Calu3 (cell line): ENCODE measurements around the gene DNAH6. TPM values are rescaled to one million over a fixed set of nuclear protein-coding genes. Genes with fewer than 3 reads are reported as not detected.

Experiments used
- BruUV-seq: library from RNA; stranded (reverse); fragments of 400-500 nt; replicated peaks from 2 replicates; lab custom pipeline; 2021; lab: Mats Ljungman, UMichigan
- CTCF ChIA-PET: fragments of 300-600 bp; sonication (Branson Sonifier 250); formaldehyde crosslinking; loops from one replicate; lab custom pipeline; 2022; ENCODE audit warnings: antibody characterized with exemption; lab: Charles Lee
- DNase-seq: peaks from one replicate; pipeline ENCODE4 v3.0.0; 2022
- H3K27ac Mint-ChIP-seq: one replicate; pipeline ENCODE4 v1.8.0; 2022; ENCODE audit warnings: mixed read lengths; ENCODE audit not compliant: unreplicated experiment
- H3K27me3 Mint-ChIP-seq: one replicate; pipeline ENCODE4 v1.8.0; 2022; ENCODE audit warnings: mixed read lengths; ENCODE audit not compliant: unreplicated experiment
- H3K36me3 Mint-ChIP-seq: one replicate; pipeline ENCODE4 v1.8.0; 2022; ENCODE audit warnings: mild to moderate bottlenecking, moderate library complexity, mixed read lengths; ENCODE audit not compliant: insufficient read depth, unreplicated experiment
- H3K4me1 Mint-ChIP-seq: one replicate; pipeline ENCODE4 v1.8.0; 2022; ENCODE audit warnings: mild to moderate bottlenecking, low read depth, mixed read lengths; ENCODE audit not compliant: unreplicated experiment
- H3K4me3 Mint-ChIP-seq: one replicate; pipeline ENCODE4 v1.8.0; 2022; ENCODE audit warnings: mild to moderate bottlenecking, low read depth, moderate library complexity, mixed read lengths; ENCODE audit not compliant: unreplicated experiment
- H3K9me3 Mint-ChIP-seq: one replicate; pipeline ENCODE4 v1.8.0; 2022; ENCODE audit warnings: low read depth, mixed read lengths; ENCODE audit not compliant: unreplicated experiment
- intact Hi-C: fragments of 100-400 bp; cut with micrococcal nuclease; formaldehyde crosslinking; loops from one replicate; pipeline ENCODE4 v1.10.0; 2022; ENCODE audit not compliant: unreplicated experiment
- total RNA-seq: library from RNA; stranded (reverse); gene quantifications from 2 replicates; pipeline ENCODE4 v1.2.3, GENCODE V29; 2022
- TF ChIP-seq, protein P1 (sequence below): fragments of 200-600 bp; IDR thresholded peaks from one replicate; pipeline ENCODE4 v1.8.0; 2022; ENCODE audit warnings: antibody characterized with exemption; ENCODE audit not compliant: unreplicated experiment

The DNAH6 gene
- total RNA-seq, 1 experiment from 2014 or later, result 1.3 TPM

DNA sequence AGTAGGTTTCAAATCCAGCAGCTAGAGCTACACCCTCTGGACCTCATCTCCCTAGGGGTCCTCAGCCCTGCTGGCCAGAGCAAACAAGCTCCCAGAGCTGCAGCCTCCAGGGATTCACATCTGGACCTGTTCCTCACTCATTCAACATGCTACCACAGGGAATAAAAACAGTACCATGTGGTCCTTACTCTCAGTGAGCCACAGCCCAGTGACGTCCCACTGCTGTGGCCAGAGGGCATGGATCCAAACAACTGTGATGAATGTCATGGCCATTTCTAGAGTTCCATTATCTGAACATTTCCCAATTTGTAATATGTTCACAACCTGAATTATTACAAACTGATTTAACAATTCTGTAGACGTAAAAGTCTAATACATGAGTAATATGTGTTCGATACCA, 186.6 kb downstream of the DNAH6 start:
- BruUV-seq, result no TSS peak
- no peak overlapping the region for H3K4me3 Mint-ChIP-seq

DNA sequence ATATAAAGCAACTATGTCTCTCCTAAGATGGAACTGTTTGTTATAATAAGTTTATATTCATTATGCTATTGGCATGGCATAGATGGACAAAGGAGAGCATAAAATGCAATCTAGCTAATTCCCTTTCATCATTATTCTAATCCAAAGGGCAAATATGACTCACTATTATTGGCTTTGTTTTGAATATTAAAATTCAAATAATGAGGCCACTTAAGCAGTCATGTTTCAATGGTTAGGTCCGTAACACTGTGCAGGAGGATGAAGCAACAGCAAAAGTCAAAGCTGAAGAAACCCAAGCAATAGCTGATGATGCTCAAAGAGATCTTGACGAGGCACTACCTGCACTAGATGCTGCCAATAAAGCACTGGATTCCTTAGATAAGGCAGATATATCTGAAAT, 187.5 kb downstream of the DNAH6 start:
- no peak for DNase-seq
- TF ChIP-seq, protein P1, sequence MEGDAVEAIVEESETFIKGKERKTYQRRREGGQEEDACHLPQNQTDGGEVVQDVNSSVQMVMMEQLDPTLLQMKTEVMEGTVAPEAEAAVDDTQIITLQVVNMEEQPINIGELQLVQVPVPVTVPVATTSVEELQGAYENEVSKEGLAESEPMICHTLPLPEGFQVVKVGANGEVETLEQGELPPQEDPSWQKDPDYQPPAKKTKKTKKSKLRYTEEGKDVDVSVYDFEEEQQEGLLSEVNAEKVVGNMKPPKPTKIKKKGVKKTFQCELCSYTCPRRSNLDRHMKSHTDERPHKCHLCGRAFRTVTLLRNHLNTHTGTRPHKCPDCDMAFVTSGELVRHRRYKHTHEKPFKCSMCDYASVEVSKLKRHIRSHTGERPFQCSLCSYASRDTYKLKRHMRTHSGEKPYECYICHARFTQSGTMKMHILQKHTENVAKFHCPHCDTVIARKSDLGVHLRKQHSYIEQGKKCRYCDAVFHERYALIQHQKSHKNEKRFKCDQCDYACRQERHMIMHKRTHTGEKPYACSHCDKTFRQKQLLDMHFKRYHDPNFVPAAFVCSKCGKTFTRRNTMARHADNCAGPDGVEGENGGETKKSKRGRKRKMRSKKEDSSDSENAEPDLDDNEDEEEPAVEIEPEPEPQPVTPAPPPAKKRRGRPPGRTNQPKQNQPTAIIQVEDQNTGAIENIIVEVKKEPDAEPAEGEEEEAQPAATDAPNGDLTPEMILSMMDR, result no peak
- H3K4me3 Mint-ChIP-seq, result no peak overlapping the region
- no TSS peak for BruUV-seq
- no peaks in the 10 kb centered on the region for H3K27me3 Mint-ChIP-seq
- H3K4me1 Mint-ChIP-seq, result no peaks in the 10 kb centered on the region
- H3K27ac Mint-ChIP-seq, result no peak overlapping the region
- CTCF ChIA-PET, result no interaction called here
- intact Hi-C loops, result no loop called here
- no peaks in the 10 kb centered on the region for H3K36me3 Mint-ChIP-seq
- peaks cover 3% of the 10 kb centered on the region for H3K9me3 Mint-ChIP-seq

More for the DNA sequence above, 186.6 kb downstream of the DNAH6 start:
- Mint-ChIP-seq H3K27me3 (no peaks in the 10 kb centered on the region), H3K4me1 (no peaks in the 10 kb centered on the region), H3K9me3 (peaks cover 3% of the 10 kb centered on the region), H3K36me3 (no peaks in the 10 kb centered on the region), H3K27ac (no peak overlapping the region)
- CTCF ChIA-PET, result no interaction called here
- TF ChIP-seq, protein P1, result no peak
- DNase-seq, result no peak
- intact Hi-C loops, result no loop called here

DNA sequence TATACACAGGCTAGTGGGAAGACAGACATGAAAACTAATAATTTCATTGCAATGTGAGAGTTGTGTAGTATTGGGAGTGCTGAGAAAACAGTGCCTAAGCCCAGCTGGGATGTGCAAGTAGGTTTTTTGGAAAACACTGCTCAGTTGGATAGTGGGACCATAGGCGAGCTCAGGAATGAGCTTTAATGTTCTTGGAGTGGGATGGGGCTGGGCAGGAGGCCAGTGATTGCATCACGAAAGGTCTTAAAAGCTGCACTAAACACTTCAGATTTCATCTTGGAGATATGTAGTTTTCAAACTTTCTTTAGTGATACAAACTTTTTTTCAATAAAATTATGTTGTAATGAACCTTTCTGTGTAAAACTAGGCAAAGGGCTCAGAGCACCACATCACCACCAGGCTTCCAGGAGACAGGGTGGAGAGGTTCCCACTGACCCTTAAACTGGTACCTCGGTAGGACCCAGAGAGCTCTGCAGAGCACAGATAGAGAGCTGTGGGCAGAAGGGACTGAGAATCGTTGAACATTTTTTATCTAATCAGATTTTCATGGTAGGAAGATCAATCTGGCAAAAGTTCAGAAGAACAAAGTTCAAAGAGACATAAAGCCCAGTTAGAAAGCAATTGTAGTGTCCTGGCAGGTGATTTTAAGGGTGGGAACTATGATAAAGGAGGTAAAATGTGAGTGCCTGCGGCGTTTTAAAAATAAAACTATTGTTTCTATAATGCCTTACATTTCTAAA, 188.4 kb downstream of the DNAH6 start:
- H3K4me3 Mint-ChIP-seq, result no peak overlapping the region
- no peaks in the 10 kb centered on the region for H3K36me3 Mint-ChIP-seq
- intact Hi-C loops, result no loop called here
- CTCF ChIA-PET, result no interaction called here
- H3K27me3 Mint-ChIP-seq, result no peaks in the 10 kb centered on the region
- H3K9me3 Mint-ChIP-seq, result peaks cover 3% of the 10 kb centered on the region
- no peak for DNase-seq
- H3K27ac Mint-ChIP-seq, result no peak overlapping the region
- BruUV-seq, result no TSS peak
- TF ChIP-seq, protein P1, result no peak
- H3K4me1 Mint-ChIP-seq, result no peaks in the 10 kb centered on the region

DNA sequence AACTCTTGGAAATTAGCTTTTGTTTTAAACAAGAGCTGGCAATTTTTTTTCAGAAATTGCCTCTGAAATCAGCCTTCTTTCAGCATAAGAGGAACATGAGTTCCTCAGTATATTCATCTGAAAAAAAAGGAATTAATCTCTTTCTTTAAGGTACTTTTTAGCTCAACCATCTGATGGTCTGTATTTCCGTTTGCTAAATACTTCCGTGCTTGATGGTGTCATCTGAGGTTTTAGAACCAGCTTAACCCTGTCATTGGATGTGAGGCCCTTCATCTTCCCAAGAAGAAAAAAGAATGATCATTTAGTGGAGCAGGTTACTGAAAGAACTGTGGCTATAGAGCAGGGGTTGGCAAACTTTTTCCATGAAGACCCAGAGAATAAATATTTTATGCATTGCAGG, 189.6 kb downstream of the DNAH6 start:
- H3K36me3 Mint-ChIP-seq, result no peaks in the 10 kb centered on the region
- no TSS peak for BruUV-seq
- intact Hi-C loops, result no loop called here
- H3K4me3 Mint-ChIP-seq, result no peak overlapping the region
- peaks cover 3% of the 10 kb centered on the region for H3K9me3 Mint-ChIP-seq
- H3K27ac Mint-ChIP-seq, result no peak overlapping the region
- H3K27me3 Mint-ChIP-seq, result no peaks in the 10 kb centered on the region
- DNase-seq, result no peak
- H3K4me1 Mint-ChIP-seq, result no peaks in the 10 kb centered on the region
- CTCF ChIA-PET, result no interaction called here
- TF ChIP-seq, protein P1, result no peak
